ENCODE data around the gene SGSM1.

GRCh38 chr22:24841261-24841660, 35.2 kb downstream of the SGSM1 start:
- TF ChIP-seq HCFC1 (IDR thresholded peaks at IDR 0.05; ENCODE audit: low read length) = no peak
- TF ChIP-seq, protein P1, sequence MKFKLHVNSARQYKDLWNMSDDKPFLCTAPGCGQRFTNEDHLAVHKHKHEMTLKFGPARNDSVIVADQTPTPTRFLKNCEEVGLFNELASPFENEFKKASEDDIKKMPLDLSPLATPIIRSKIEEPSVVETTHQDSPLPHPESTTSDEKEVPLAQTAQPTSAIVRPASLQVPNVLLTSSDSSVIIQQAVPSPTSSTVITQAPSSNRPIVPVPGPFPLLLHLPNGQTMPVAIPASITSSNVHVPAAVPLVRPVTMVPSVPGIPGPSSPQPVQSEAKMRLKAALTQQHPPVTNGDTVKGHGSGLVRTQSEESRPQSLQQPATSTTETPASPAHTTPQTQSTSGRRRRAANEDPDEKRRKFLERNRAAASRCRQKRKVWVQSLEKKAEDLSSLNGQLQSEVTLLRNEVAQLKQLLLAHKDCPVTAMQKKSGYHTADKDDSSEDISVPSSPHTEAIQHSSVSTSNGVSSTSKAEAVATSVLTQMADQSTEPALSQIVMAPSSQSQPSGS (IDR thresholded peaks at IDR 0.05; ENCODE audit: low read length) = no peak
- TF ChIP-seq TARDBP (IDR thresholded peaks at IDR 0.05; ENCODE audit: borderline replicate concordance) = no peak
- TF ChIP-seq NBN (IDR thresholded peaks at IDR 0.05) = no peak

Data from GM12878 (cell line).